A549 (cell line): ENCODE results near the gene PROSER1. TPM values are rescaled to one million over a fixed set of nuclear protein-coding genes. Genes with fewer than 3 reads are reported as not detected.
"Not testable (repeated sequence)": the region's sequence is repeated elsewhere in the genome, so short reads cannot be mapped to it uniquely, and the experiment has no call there.

Source experiments
- ATAC-seq, 2 experiments: fragments of 200-7000 bp in 1 of 2; fragments of >200 bp in 1 of 2; cut with Nextera tagmentation in 1 of 2; cut with Tn5 transposase in 1 of 2; 3 replicates each; pipeline versions ENCODE4 v1.8.0 to v1.9.1; 2018 to 2020; ENCODE audit warnings: mild to moderate bottlenecking in 1 of 2, moderate library complexity in 1 of 2
- CTCF ChIA-PET: fragments of 300-600 bp; sonication (Branson Sonifier 250); formaldehyde crosslinking; extraction: SDS; loops from one replicate; lab custom pipeline; 2021; ENCODE audit warnings: antibody characterized with exemption, inconsistent platforms; lab: Yijun Ruan, JAX
- POLR2A ChIA-PET: fragments of 350-600 bp; formaldehyde crosslinking; extraction: SDS; loops from one replicate; lab custom pipeline; 2021; ENCODE audit warnings: antibody characterized with exemption, inconsistent platforms; lab: Yijun Ruan, JAX
- DNase-seq, 2 experiments: peaks; one replicate each; pipeline versions ENCODE4 v3.0.0 to v3.0.0-alpha.2; 2011 to 2016; ENCODE audit warnings: low read depth in 1 of 2, low spot score in 1 of 2
- FAIRE-seq: peaks from 2 replicates; lab custom pipeline; 2011; peaks lifted over from hg19 to GRCh38; lab: Jason Lieb, UNC
- H3K27ac ChIP-seq, 2 experiments: fragments of >200 bp; sonication (Bioruptor Twin); formaldehyde crosslinking; 3 replicates each; pipeline ENCODE4 v1.5.1; 2016 to 2017
- H3K4me1 ChIP-seq: fragments of >200 bp; sonication (Bioruptor Twin); formaldehyde crosslinking; 3 replicates; pipeline ENCODE4 v1.6.1; 2016
- H3K4me2 ChIP-seq: fragments of >200 bp; sonication (Bioruptor Twin); formaldehyde crosslinking; 3 replicates; pipeline ENCODE4 v1.6.1; 2016
- H3K4me3 ChIP-seq: fragments of >200 bp; sonication (Bioruptor Twin); formaldehyde crosslinking; 3 replicates; pipeline ENCODE4 v1.5.1; 2016
- H3K9me3 ChIP-seq: fragments of >200 bp; sonication (Bioruptor Twin); formaldehyde crosslinking; 3 replicates; pipeline ENCODE4 v1.6.1; 2016
- BHLHE40 ChIP-seq: IDR thresholded peaks from 2 replicates; pipeline ENCODE4 v1.6.1; 2012; ENCODE audit warnings: low read depth, low read length, inconsistent platforms
- CEBPB ChIP-seq, 2 experiments: fragments of >200 bp in 1 of 2; sonication (Bioruptor Twin) in 1 of 2; formaldehyde crosslinking in 1 of 2; IDR thresholded peaks; 2 replicates each; pipeline ENCODE4 v1.6.1; 2012 to 2016
- EHF ChIP-seq: fragments of 250-450 bp; sonication (Bioruptor Pico); IDR thresholded peaks from 2 replicates; pipeline ENCODE4 v1.5.0; 2020; ENCODE audit warnings: mild to moderate bottlenecking
- ESRRA ChIP-seq: fragments of 150-350 bp; IDR thresholded peaks from 2 replicates; pipeline ENCODE4 v1.6.1; 2014; ENCODE audit warnings: mild to moderate bottlenecking, low read length, borderline replicate concordance
- FOSL2 ChIP-seq, 2 experiments: fragments of 450-650 bp in 1 of 2; fragments of >200 bp in 1 of 2; sonication (Bioruptor Twin) in 1 of 2; formaldehyde crosslinking; IDR thresholded peaks; 2 replicates each; pipeline versions ENCODE4 v1.5.0 to v1.6.1; 2016 to 2020; ENCODE audit warnings: mild to moderate bottlenecking in 1 of 2, moderate library complexity in 1 of 2
- GATA3 ChIP-seq: IDR thresholded peaks from 2 replicates; pipeline ENCODE4 v1.6.1; 2012; ENCODE audit warnings: borderline replicate concordance
- HOXB5 ChIP-seq: fragments of 250-450 bp; sonication (Bioruptor Pico); IDR thresholded peaks from 2 replicates; pipeline ENCODE4 v1.5.0; 2020; ENCODE audit warnings: mild to moderate bottlenecking, moderate library complexity
- JUN ChIP-seq, 2 experiments: fragments of >200 bp; sonication (Bioruptor Twin); formaldehyde crosslinking; IDR thresholded peaks; 2 replicates in 1 of 2; 3 replicates in 1 of 2; pipeline ENCODE4 v1.6.1; 2016 to 2017
- KDM5A ChIP-seq: fragments of 200-600 bp; sonication (generic); IDR thresholded peaks from 2 replicates; pipeline ENCODE4 v1.6.1; 2016; ENCODE audit warnings: antibody characterized with exemption, mild to moderate bottlenecking
- NR3C1 ChIP-seq: fragments of >200 bp; sonication (Bioruptor Twin); formaldehyde crosslinking; IDR thresholded peaks from 3 replicates; pipeline ENCODE4 v1.6.1; 2017
- RARB ChIP-seq: fragments of 250-450 bp; sonication (Bioruptor Pico); IDR thresholded peaks from 2 replicates; pipeline ENCODE4 v1.8.0; 2021; ENCODE audit warnings: mild to moderate bottlenecking, moderate library complexity
- RFX5 ChIP-seq: fragments of 450-650 bp; IDR thresholded peaks from 2 replicates; pipeline ENCODE4 v1.7.1; 2014; ENCODE audit warnings: antibody characterized with exemption, mild to moderate bottlenecking, moderate library complexity
- RNF2 ChIP-seq: fragments of 200-600 bp; sonication (generic); IDR thresholded peaks from 2 replicates; pipeline ENCODE4 v1.6.1; 2016; ENCODE audit warnings: low read depth, mild to moderate bottlenecking, antibody characterized with exemption, moderate library complexity, borderline replicate concordance
- TFCP2L1 ChIP-seq: fragments of 250-450 bp; sonication (Bioruptor Pico); IDR thresholded peaks from 2 replicates; pipeline ENCODE4 v1.5.0; 2021; ENCODE audit warnings: mild to moderate bottlenecking
- ZC3H11A ChIP-seq: fragments of 450-650 bp; IDR thresholded peaks from 2 replicates; pipeline ENCODE4 v1.6.1; 2014; ENCODE audit warnings: antibody characterized with exemption, mild to moderate bottlenecking
- WGBS: methylation state at CpG from one replicate; pipeline ENCODE4 v1.1.6; 2017; ENCODE audit errors: missing lambda C conversion rate; 5-methylcytosine and 5-hydroxymethylcytosine counted together
- polyA plus RNA-seq, 4 experiments: library from polyadenylated mRNA; depleted of rRNA in 3 of 4; stranded (reverse); fragments of >200 nt; fragmentation: RNase III in 1 of 4; extraction: RNeasy Plus Mini Kit Qiagen cat#74134 plus additional on column Dnase treatment in 1 of 4; gene quantifications; 2 replicates in 3 of 4; 3 replicates in 1 of 4; pipeline ENCODE4 v1.2.3, GENCODE V29; 2011 to 2017
- TF ChIP-seq, protein P1 (sequence below): fragments of >200 bp; sonication (Bioruptor Twin); formaldehyde crosslinking; IDR thresholded peaks from 3 replicates; pipeline ENCODE4 v1.5.1; 2016
- TF ChIP-seq, protein P2 (sequence below): fragments of >200 bp; sonication (Bioruptor Twin); formaldehyde crosslinking; IDR thresholded peaks from 3 replicates; pipeline ENCODE4 v1.6.1; 2016
- TF ChIP-seq, protein P3 (sequence below): IDR thresholded peaks from 2 replicates; pipeline ENCODE4 v1.6.1; 2012
- TF ChIP-seq, protein P4 (sequence below): fragments of 250-450 bp; sonication (Bioruptor Pico); IDR thresholded peaks from 2 replicates; pipeline ENCODE4 v1.5.0; 2021; ENCODE audit warnings: mild to moderate bottlenecking, moderate library complexity, borderline replicate concordance
- TF ChIP-seq, protein P5 (sequence below): fragments of >200 bp; sonication (Bioruptor Twin); formaldehyde crosslinking; IDR thresholded peaks from 2 replicates; pipeline ENCODE4 v1.6.1; 2016

Gene PROSER1
- polyA plus RNA-seq, 2 of the 4 experiments (the other 2 are of a cell fraction), result 9.9 to 19.0 TPM

DNA sequence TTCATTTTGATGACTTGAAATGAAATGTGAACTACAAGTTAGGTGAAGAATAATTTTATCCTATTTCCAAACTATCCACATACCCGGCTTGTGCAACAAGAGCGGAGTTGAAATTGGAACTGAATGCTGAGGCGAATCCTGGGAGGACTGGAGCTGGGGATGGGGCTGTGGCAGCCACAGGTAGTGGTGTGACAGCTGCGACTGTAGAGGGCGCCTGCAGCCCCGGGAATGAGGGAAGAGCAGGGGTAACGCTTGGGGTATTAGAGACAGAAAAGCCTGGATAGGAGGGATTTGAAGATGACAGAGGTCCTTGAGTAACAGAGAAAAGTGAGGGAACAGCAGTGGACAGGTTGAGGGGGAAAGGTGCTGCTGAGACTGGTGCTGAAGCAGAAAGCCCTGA lies 25.3 kb downstream of the PROSER1 start:
- DNase-seq (no peak), ATAC-seq (peak in 1 of 2 experiments; percentile 46; a peak in 1 of 6 replicates), FAIRE-seq (no peak)
- TF ChIP-seq, protein P1, sequence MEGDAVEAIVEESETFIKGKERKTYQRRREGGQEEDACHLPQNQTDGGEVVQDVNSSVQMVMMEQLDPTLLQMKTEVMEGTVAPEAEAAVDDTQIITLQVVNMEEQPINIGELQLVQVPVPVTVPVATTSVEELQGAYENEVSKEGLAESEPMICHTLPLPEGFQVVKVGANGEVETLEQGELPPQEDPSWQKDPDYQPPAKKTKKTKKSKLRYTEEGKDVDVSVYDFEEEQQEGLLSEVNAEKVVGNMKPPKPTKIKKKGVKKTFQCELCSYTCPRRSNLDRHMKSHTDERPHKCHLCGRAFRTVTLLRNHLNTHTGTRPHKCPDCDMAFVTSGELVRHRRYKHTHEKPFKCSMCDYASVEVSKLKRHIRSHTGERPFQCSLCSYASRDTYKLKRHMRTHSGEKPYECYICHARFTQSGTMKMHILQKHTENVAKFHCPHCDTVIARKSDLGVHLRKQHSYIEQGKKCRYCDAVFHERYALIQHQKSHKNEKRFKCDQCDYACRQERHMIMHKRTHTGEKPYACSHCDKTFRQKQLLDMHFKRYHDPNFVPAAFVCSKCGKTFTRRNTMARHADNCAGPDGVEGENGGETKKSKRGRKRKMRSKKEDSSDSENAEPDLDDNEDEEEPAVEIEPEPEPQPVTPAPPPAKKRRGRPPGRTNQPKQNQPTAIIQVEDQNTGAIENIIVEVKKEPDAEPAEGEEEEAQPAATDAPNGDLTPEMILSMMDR, result 0 out of 3 replicates have a peak, but pooled peaks have one; percentile 7
- TF ChIP-seq HOXB5, result no peak
- POLR2A ChIA-PET, result no interaction called here
- no peak overlapping the region for H3K27ac ChIP-seq
- H3K9me3 ChIP-seq, result no peaks in the 10 kb centered on the region
- H3K4me1 ChIP-seq, result no peaks in the 10 kb centered on the region
- H3K4me3 ChIP-seq, result no peak overlapping the region
- H3K4me2 ChIP-seq, result no peak overlapping the region
- 79% methylated on average over 7 of the region's 7 CpGs for WGBS
- CTCF ChIA-PET, result no interaction called here

DNA sequence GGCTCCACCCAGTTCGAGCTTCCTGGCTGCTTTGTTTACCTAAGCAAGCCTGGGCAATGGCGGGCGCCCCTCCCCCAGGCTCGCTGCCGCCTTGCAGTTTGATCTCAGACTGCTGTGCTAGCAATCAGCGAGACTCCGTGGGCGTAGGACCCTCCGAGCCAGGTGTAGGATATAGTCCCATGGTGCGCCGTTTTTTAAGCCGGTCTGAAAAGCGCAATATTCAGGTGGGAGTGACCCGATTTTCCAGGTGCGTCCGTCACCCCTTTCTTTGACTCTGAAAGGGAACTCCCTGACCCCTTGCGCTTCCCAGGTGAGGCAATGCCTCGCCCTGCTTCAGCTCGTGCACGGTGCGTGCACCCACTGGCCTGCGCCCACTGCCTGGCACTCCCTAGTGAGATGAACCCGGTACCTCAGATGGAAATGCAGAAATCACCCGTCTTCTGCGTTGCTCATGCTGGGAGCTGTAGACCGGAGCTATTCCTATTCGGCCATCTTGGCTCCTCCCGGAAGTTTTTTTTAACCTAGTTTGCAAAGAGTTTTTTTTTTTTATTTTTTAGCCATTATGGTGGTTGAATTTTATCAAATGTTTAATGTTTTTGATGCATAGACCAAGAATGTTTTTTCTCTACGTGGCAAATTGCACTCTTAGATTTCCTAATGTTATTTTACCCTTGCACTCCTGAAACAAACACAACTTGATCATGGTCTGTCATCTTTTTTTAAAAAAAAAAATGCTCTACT lies 31.3 kb downstream of the PROSER1 start:
- CTCF ChIA-PET, result interaction anchor here (0.6 kb wide), 1 partner anchor 25 kb away, joined by 4 read pairs; no protein-coding TSS in a partner anchor
- H3K4me2 ChIP-seq, result peak overlapping the region; percentile 37
- DNase-seq, POLR2A ChIA-PET, H3K4me1 ChIP-seq, ATAC-seq, FAIRE-seq, H3K9me3 ChIP-seq: not testable (repeated sequence)
- peak overlapping the region; percentile 47 for H3K4me3 ChIP-seq
- 2% methylated on average over 11 of the region's 29 CpGs for WGBS
- peak overlapping the region; percentile 54 to 71; a peak in 5 of 6 replicates for H3K27ac ChIP-seq

DNA sequence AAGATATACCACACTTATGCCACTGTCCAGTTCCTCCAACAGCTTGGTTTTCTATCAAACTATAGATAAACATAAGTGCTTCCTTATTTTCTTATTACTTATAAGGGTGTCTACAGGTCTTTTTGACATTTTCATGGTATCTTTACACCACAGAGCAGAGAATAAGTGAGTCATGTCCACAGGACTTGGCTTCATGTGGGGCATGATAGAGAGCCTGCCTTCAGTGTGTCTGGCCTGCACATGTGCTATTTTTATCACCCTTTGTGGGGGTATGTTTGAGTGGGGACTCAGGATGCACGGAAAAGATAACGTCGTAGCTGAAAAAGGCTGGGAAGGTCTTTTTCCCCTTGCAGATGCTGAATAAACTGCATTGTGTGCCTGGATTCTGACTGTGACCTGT lies 39.1 kb downstream of the PROSER1 start:
- Histone ChIP-seq H3K4me2 (no peak overlapping the region), H3K27ac (no peak overlapping the region), H3K4me3 (no peak overlapping the region), H3K4me1 (no peaks in the 10 kb centered on the region), H3K9me3 (no peaks in the 10 kb centered on the region)
- ChIA-PET POLR2A (no interaction called here), CTCF (no interaction called here)
- DNase-seq (no peak), FAIRE-seq (no peak), ATAC-seq (no peak)
- WGBS, result 61% methylated on average over 3 of the region's 3 CpGs
- TF ChIP-seq FOSL2 (IDR thresholded peaks at IDR 0.05) (no peak), FOSL2 (CRISPR knock-in tag; IDR thresholded peaks at IDR 0.05) (no peak), RARB (CRISPR knock-in tag) (no peak), RNF2 (no peak), GATA3 (no peak), BHLHE40 (no peak), ZC3H11A (no peak), JUN (IDR thresholded peaks at IDR 0.05) (no peak), TFCP2L1 (no peak), EHF (no peak), NR3C1 (no peak), CEBPB (IDR thresholded peaks at IDR 0.05) (no peak), KDM5A (no peak), ESRRA (no peak), RFX5 (no peak), HOXB5 (no peak)
- TF ChIP-seq, protein P2, sequence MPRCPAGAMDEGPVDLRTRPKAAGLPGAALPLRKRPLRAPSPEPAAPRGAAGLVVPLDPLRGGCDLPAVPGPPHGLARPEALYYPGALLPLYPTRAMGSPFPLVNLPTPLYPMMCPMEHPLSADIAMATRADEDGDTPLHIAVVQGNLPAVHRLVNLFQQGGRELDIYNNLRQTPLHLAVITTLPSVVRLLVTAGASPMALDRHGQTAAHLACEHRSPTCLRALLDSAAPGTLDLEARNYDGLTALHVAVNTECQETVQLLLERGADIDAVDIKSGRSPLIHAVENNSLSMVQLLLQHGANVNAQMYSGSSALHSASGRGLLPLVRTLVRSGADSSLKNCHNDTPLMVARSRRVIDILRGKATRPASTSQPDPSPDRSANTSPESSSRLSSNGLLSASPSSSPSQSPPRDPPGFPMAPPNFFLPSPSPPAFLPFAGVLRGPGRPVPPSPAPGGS, result no peak
- TF ChIP-seq, protein P3, sequence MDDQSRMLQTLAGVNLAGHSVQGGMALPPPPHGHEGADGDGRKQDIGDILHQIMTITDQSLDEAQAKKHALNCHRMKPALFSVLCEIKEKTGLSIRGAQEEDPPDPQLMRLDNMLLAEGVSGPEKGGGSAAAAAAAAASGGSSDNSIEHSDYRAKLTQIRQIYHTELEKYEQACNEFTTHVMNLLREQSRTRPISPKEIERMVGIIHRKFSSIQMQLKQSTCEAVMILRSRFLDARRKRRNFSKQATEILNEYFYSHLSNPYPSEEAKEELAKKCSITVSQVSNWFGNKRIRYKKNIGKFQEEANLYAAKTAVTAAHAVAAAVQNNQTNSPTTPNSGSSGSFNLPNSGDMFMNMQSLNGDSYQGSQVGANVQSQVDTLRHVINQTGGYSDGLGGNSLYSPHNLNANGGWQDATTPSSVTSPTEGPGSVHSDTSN, result no peak
- TF ChIP-seq, protein P4, sequence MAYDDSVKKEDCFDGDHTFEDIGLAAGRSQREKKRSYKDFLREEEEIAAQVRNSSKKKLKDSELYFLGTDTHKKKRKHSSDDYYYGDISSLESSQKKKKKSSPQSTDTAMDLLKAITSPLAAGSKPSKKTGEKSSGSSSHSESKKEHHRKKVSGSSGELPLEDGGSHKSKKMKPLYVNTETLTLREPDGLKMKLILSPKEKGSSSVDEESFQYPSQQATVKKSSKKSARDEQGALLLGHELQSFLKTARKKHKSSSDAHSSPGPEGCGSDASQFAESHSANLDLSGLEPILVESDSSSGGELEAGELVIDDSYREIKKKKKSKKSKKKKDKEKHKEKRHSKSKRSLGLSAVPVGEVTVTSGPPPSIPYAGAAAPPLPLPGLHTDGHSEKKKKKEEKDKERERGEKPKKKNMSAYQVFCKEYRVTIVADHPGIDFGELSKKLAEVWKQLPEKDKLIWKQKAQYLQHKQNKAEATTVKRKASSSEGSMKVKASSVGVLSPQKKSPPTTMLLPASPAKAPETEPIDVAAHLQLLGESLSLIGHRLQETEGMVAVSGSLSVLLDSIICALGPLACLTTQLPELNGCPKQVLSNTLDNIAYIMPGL (CRISPR knock-in tag), result no peak
- TF ChIP-seq, protein P5, sequence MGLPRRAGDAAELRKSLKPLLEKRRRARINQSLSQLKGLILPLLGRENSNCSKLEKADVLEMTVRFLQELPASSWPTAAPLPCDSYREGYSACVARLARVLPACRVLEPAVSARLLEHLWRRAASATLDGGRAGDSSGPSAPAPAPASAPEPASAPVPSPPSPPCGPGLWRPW, result no peak
